Heart left ventricle (tissue), 13 donors: ENCODE results near the gene KCNMA1.

Experiments used
- POLR2A ChIP-seq, 2 donors: fragments of 450-650 bp; IDR thresholded peaks; one replicate each; pipeline ENCODE4 v1.6.1; 2017; ENCODE audit warnings: antibody characterized with exemption in 2 of 2, mild to moderate bottlenecking in 2 of 2, moderate library complexity in 2 of 2
- TF ChIP-seq, protein P1 (sequence below), 12 donors: fragments of 200-600 bp; sonication (generic) in 4 of 12; IDR thresholded peaks; one replicate each; pipeline versions ENCODE4 v1.5.0 to v1.8.0; 2018 to 2022; ENCODE audit warnings: antibody characterized with exemption in 12 of 12, mild to moderate bottlenecking in 5 of 12
- donor health status: ischemic (EF 13 %, LVEDD 7.1; RV severe dilation, severe dysfunction).
- donor health status: DM: no; HTN: yes; CAD: no.
- donor health status: DM: no; HTN: no; CAD: no.
- donor health status: ischemic (EF 25% LVEDD 6.9; RV normal size, moderate dysfunction).
- donor health status: ischemic (EF 25% LVEDD 5.7; RV mildly dilated, moderate dysfunction).
- donor health status: ischemic (EF 35%, LVEDD 5.7; RV mildly dilated, moderate dysfunction).
- donor health status: nonischemic (EF 11% LVEDD 7.7; RV severe dilation, severe dysfunction).
- donor health status: DM: yes; HTN: yes; CAD: no.
- donor health status: PGD.
- donor health status: ischemic (EF 29% LVEDD 5.4; RV normal size, mild dysfunction).
- donor health status: nonischemic (EF 23%, LVEDD 6.1; RV moderate dilation, normal function).

GRCh38 chr10:77494756-77495541, 142.7 kb downstream of the KCNMA1 start:
- TF ChIP-seq, protein P1, sequence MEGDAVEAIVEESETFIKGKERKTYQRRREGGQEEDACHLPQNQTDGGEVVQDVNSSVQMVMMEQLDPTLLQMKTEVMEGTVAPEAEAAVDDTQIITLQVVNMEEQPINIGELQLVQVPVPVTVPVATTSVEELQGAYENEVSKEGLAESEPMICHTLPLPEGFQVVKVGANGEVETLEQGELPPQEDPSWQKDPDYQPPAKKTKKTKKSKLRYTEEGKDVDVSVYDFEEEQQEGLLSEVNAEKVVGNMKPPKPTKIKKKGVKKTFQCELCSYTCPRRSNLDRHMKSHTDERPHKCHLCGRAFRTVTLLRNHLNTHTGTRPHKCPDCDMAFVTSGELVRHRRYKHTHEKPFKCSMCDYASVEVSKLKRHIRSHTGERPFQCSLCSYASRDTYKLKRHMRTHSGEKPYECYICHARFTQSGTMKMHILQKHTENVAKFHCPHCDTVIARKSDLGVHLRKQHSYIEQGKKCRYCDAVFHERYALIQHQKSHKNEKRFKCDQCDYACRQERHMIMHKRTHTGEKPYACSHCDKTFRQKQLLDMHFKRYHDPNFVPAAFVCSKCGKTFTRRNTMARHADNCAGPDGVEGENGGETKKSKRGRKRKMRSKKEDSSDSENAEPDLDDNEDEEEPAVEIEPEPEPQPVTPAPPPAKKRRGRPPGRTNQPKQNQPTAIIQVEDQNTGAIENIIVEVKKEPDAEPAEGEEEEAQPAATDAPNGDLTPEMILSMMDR (IDR thresholded peaks at IDR 0.05), result no peak
- TF ChIP-seq POLR2A (IDR thresholded peaks at IDR 0.05), result no peak
